Mesenteric fat pad (tissue), 1 donor: ENCODE results near the gene MOB3B. TPM values are rescaled to one million over a fixed set of nuclear protein-coding genes. Genes with fewer than 3 reads are reported as not detected.

Experiments
- DNase-seq: peaks from one replicate; pipeline ENCODE4 v3.0.0-alpha.2; 2020; ENCODE audit warnings: low spot score
- long read RNA-seq: library from polyadenylated mRNA; unstranded; transcript quantifications from one replicate; pipeline ENCODE4 v2.0.0, GENCODE V29; 2020
- total RNA-seq: library from RNA; stranded (reverse); fragmentation: NEBNext Ultra II Directional; extraction: Animal tissue kit (Norgen Biotek cat#: 25700); gene quantifications from one replicate; pipeline ENCODE4 v1.2.1, GENCODE V29; 2021
- donor health status: DM: yes; HTN: yes; CAD: no.

The MOB3B gene
- 3.8 TPM for total RNA-seq
- long read RNA-seq, full-length matches to known transcripts = 15 of 27 reads
- long read RNA-seq, partial matches to known transcripts = 1 of 27 reads
- long read RNA-seq, other reads (novel, unspliced or antisense) = 11 of 27 reads

- peak; percentile 95 for DNase-seq
Observed at GRCh38 chr9:27529316-27530278, at the start of gene MOB3B. Gene MOB3B (minus strand): TSS chr9:27529814. CDS start chr9:27455550, 74,264 bp downstream.

GRCh38 chr9:27573634-27574590 is 44.3 kb upstream of the MOB3B start:
- peak; percentile 93 for DNase-seq

- DNase-seq = peak; percentile 95
Observed at GRCh38 chr9:27572918-27573633, 43.5 kb upstream of the MOB3B start, which contains the start of gene C9orf72. Gene C9orf72 (minus strand): TSS chr9:27573481. CDS start chr9:27567120, 6,361 bp downstream.

GRCh38 chr9:27572566-27572917 is 42.9 kb upstream of the MOB3B start:
- no peak for DNase-seq

- no peak for DNase-seq
Observed at GRCh38 chr9:27572061-27572460, 42.4 kb upstream of the MOB3B start.

- DNase-seq = no peak
Observed at GRCh38 chr9:27571011-27571410, 41.4 kb upstream of the MOB3B start.

GRCh38 chr9:27569406-27569805 is 39.8 kb upstream of the MOB3B start:
- no peak for DNase-seq

- no peak for DNase-seq
Observed at GRCh38 chr9:27566118-27566517, 36.5 kb upstream of the MOB3B start.

- DNase-seq = no peak
Observed at GRCh38 chr9:27565696-27566095, 36.1 kb upstream of the MOB3B start.

- no peak for DNase-seq
Observed at GRCh38 chr9:27564670-27565069, 35.1 kb upstream of the MOB3B start.

- DNase-seq = no peak
Observed at GRCh38 chr9:27563738-27564430, 34.3 kb upstream of the MOB3B start.

- no peak for DNase-seq
Observed at GRCh38 chr9:27561685-27562084, 32.1 kb upstream of the MOB3B start.

- DNase-seq = no peak
Observed at GRCh38 chr9:27560457-27560856, 30.8 kb upstream of the MOB3B start.

GRCh38 chr9:27558307-27558706 is 28.7 kb upstream of the MOB3B start:
- no peak for DNase-seq

GRCh38 chr9:27556470-27556869 is 26.9 kb upstream of the MOB3B start:
- DNase-seq = no peak

- DNase-seq = no peak
Observed at GRCh38 chr9:27554712-27555111, 25.1 kb upstream of the MOB3B start.

- DNase-seq = no peak
Observed at GRCh38 chr9:27549196-27549755, 19.7 kb upstream of the MOB3B start.

- no peak for DNase-seq
Observed at GRCh38 chr9:27548055-27548741, 18.6 kb upstream of the MOB3B start.

- no peak for DNase-seq
Observed at GRCh38 chr9:27545471-27545870, 15.9 kb upstream of the MOB3B start.
